H4 (cell line): ENCODE data around the gene L3HYPDH. TPM values are rescaled to one million over a fixed set of nuclear protein-coding genes. Genes with fewer than 3 reads are reported as not detected.

Source experiments
- DNase-seq: peaks from one replicate; pipeline ENCODE4 v3.0.0-alpha.2; 2015; ENCODE audit warnings: low spot score
- total RNA-seq: library from RNA; depleted of rRNA; stranded (reverse); fragments of >200 nt; shearing (Covaris generic); gene quantifications from 2 replicates; pipeline ENCODE4 v1.2.3, GENCODE V29; 2014; rRNA removed

Gene L3HYPDH
- total RNA-seq, result 60.8 and 68.0 TPM in 2 replicates

- peak; percentile 93 for DNase-seq
Measured at GRCh38 chr14:59483819-59484638, at the start of gene L3HYPDH, which contains the start of gene JKAMP. Gene L3HYPDH, minus strand, starts transcription at chr14:59484408. Its CDS starts 92 bp downstream, at chr14:59484316. Gene JKAMP, plus strand, starts transcription at chr14:59484517. Its CDS starts 73 bp downstream, at chr14:59484590.

DNA sequence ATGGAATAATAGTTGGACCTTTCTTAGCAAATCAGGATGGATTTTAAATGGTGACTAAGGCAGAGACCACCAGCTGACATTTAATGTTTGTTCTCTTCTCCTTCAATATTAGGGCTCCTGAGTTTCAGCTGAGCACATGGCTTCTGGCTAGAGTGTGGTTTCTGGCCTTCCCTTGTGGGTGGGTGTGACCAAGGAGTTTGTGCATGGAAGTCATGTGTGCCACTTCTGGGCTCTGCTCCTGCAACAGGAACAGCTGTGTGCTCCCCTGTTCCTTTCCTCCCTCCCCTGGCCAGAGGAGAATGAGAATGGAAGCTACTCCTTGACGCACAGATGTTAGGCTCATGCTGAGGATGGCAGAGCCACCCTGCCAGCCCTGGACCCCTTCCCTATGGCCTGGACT lies 48.2 kb upstream of the L3HYPDH start:
- peak; percentile 10 for DNase-seq

- no peak for DNase-seq
Measured at GRCh38 chr14:59530349-59530748, 46.1 kb upstream of the L3HYPDH start.

DNA sequence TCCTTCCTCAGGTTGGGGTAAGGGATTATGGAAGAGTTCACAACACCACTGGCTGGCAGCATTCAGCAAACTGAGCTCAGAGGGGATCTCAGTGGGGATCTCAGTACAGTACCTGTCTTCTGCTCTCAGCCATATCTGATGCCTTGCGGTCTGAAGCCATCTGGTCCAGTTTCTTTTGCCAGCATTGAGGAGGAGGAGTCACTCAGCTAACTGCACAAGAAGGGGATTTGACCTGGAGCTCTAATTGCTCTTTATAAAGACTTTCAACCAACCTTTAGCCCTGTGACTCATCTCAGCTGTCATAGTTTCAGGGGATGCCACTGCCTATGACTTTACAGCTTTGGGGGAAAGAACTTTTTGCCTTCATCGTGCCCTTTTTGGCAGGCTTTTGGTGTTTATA lies 45.0 kb upstream of the L3HYPDH start:
- peak; percentile 17 for DNase-seq

DNA sequence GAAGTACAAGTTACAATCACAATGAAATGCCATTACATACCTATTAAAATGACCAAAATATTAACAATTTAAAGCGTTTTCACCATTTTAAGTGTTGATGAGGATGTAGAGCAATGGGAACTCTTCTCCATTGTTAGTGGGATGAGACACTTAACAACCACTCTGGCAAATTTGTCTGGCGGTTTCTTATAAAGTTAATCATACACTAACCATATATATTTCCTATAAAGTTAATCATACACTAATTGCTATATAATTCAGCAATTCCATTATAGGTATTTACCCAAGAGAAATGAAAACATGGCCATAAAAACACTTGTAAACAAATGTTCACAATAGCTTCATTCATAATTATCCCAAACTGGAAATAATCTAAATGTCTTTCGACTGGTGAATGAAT lies 36.0 kb upstream of the L3HYPDH start:
- DNase-seq, result no peak

GRCh38 chr14:59511916-59512575 lies 27.8 kb upstream of the L3HYPDH start:
- no peak for DNase-seq

GRCh38 chr14:59510966-59511365 lies 26.8 kb upstream of the L3HYPDH start:
- DNase-seq, result no peak

DNA sequence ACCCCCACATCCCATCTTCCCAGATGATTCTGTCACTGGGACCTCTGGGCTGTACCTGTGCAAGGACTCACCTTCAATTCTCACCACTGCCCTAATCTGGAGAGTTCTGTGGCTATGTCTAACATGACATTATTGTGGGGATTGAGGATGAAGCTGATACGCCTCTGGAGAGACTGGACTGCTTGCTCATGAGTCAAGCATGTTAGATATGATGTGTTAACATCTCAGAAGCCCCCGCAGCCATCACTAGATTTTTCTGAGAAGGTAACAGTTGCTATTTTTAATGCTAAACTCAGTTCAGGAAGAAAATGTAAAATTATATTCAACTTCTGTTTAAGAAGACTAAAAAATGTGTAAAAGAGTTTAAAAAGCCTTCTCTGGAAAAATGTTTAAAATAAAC lies 25.8 kb upstream of the L3HYPDH start:
- no peak for DNase-seq

- DNase-seq, result no peak
Measured at GRCh38 chr14:59509101-59509500, 24.9 kb upstream of the L3HYPDH start.

- no peak for DNase-seq
Measured at GRCh38 chr14:59507752-59508103, 23.5 kb upstream of the L3HYPDH start.

GRCh38 chr14:59507063-59507751 lies 23.0 kb upstream of the L3HYPDH start:
- peak; percentile 61 for DNase-seq

DNA sequence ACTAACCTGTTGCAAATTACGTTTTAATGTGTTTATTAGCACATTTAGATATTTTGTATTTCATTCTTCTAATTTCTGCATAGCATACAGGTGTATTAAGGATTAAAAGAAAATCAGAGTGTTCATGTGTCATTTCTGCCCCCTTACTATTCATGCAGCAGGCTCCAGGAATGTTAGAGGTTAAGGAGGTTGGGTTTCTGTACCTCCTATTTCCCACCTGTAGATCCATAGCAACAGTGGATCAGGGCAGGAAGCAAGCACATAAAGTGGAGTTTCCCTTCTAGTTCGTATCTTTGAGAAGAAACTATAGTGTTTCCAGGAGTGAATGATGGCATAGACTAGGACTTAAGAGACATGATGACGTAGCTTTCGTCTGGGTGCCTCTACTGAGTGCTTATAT lies 19.0 kb upstream of the L3HYPDH start:
- DNase-seq, result no peak

- no peak for DNase-seq
Measured at GRCh38 chr14:59500732-59501131, 16.5 kb upstream of the L3HYPDH start.

DNA sequence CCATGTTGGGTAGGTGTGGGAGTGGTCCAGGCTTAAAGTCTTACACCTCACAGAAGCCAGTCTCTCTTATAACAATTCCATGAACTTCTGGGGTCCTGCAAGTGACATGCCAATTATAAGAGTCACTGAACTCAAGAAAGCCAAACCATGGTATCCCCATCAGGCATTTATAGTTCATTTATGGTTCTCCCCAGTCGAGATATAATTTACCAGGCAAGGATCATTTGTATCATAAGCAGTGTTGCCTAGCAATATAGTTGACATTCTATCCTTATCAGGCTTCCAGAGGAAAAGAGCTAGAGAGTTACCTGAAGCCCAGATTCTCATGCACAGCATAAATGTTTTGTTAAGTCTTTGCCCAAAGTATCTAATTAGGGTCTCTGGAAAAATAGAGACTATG lies 8.2 kb upstream of the L3HYPDH start:
- DNase-seq, result no peak

DNA sequence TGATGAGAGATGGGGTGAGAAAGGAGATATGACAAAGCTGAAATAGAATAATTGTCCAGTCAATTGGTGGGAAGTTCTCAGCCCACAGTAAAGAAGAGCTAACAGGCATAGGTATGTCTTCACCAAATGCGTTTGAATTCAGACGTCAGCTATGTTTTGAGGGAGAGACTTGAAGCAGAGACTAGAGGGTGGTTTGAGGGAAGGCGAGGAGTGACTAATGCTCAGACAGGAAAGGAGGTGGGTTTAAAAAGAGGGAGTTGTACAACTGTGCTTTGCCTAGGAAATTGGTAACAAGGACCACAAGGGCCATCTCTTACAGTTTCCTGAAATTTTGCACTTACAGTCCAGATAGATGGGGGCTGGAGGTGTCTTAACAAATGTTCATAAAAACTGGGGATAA lies 6.5 kb upstream of the L3HYPDH start:
- DNase-seq, result no peak

- no peak for DNase-seq
Measured at GRCh38 chr14:59484639-59485175, 499 bp upstream of the L3HYPDH start.

DNA sequence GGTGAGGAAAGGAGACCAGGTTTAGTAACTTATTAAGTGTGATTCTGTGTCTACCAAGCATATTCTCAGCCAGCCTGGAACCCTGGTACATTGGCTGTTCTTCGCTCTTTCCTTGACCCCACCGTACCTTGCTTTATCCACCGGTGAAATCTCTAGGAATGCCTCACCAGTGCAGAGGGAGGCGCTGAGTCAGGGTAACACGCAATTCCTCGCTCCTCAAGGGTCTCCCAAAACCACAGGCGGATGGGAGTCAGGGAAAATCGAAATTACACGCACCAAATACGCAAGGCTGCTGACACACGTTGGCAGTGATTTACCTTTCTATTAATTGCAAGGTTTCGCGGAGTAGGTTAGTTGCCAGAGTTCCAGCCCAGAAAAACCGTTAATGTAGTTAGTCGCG lies 845 bp downstream of the L3HYPDH start:
- DNase-seq, result peak; percentile 30

- DNase-seq, result peak; percentile 88
Measured at GRCh38 chr14:59482541-59483331, 1.5 kb downstream of the L3HYPDH start.

DNA sequence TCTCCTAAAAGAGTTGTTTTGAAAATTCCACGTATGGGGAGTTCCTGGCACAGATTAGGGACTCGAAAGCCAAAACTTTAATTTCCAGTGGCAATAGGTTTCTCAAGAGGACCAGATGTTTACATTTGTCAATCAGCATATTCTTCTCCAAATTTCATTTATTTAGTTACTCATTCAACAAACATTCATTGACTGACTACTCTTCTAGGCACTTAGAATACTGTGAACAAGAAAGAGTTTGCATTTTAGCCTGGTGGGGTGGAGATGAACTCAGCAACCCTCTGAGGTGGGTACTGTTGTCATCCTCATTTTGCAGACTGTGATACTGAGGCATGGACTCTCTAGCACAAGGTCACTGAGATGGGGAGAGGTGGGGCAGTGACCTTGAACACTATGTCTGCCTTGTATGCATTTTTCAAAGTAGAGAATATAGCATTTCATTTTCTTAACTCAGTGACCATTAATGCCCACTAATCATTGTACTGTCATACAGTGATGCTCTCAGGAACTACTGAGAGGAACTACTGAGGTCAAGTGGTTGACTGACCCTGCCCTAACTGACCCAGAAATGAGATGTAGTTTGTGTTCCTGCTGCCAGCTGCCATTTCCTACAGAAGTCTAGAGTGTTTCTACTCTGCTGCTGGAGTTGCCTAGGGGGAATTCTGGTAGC lies 2.2 kb downstream of the L3HYPDH start:
- DNase-seq, result peak; percentile 6

DNA sequence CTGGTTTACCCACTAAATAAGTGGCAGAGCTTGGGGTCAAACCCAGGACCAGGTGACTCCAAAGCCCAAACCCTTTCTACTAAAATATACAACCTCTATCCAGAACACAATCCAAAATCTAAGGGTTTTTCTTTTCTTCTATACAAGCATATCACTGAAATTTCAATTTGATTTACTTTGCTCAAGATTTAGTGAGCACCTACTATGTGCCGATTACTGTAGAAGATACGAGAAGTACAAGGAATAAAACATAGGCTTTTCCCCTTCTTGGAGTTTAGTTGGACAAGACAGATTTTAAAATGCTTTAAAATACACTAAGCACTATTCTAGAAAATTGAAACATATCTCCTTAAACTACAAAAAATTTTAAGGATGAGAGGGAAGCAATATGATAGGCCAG lies 2.8 kb downstream of the L3HYPDH start:
- DNase-seq, result no peak

- DNase-seq, result no peak
Measured at GRCh38 chr14:59480166-59480565, 4.0 kb downstream of the L3HYPDH start.
